CD4-positive, alpha-beta T cell treated with Interleukin-2 at 100 ng/mL for 4 hours (primary cell): ENCODE measurements around the gene KIF13A.
A peak's percentile ranks its signal among the peaks of the same experiment; 100 is the strongest.

Experiments
- DNase-seq: peaks from one replicate; pipeline ENCODE4 v3.0.0-alpha.2; 2020; ENCODE audit warnings: low spot score

The KIF13A gene

GRCh38 chr6:17719323-17720041 lies 268.0 kb downstream of the KIF13A start:
- no peak for DNase-seq

- DNase-seq: no peak
Measured at GRCh38 chr6:17716221-17716620, 271.2 kb downstream of the KIF13A start.

GRCh38 chr6:17714879-17715851 lies 272.3 kb downstream of the KIF13A start:
- DNase-seq: peak; percentile 61

- DNase-seq: no peak
Measured at GRCh38 chr6:17714177-17714576, 273.3 kb downstream of the KIF13A start.

- no peak for DNase-seq
Measured at GRCh38 chr6:17712576-17712975, 274.9 kb downstream of the KIF13A start.

- DNase-seq: no peak
Measured at GRCh38 chr6:17710331-17710730, 277.1 kb downstream of the KIF13A start.

GRCh38 chr6:17709476-17709875 lies 278.0 kb downstream of the KIF13A start:
- DNase-seq: no peak
